Measurements from ENCODE around the gene RTP2. TPM values are rescaled to one million over a fixed set of nuclear protein-coding genes. Genes with fewer than 3 reads are reported as not detected.

Gene RTP2
- total RNA-seq, 4 donors from 2014 or later: not detected

DNA sequence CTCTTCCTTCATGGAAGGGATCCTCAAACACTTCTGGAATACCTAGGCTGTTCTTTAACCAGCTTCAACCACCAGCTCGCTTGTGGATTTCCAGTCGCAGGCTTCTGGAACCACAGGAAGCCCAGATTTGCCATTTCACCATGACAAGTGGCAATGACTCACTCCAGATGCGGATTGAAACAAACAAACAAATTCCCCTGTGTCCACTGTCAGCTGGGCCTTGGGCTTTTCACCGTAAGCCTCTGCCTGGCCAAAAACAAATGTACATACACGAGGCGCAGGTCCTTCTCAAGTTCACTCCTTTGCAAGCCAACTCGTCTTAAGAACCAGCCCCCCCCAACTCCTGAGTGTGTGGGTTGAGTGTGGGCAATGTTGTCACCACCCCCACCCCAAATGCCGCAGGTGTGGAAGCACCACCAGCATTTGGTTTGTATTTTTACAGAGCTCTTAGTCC is 34.1 kb upstream of the RTP2 start:
- Histone ChIP-seq H3K4me3 (peak overlapping the region; percentile 93), H3K9me3 (no peaks in the 10 kb centered on the region), H3K27me3 (no peaks in the 10 kb centered on the region), H3K27ac (peak overlapping the region; percentile 100), H3K36me3 (peaks cover 33% of the 10 kb centered on the region), H3K4me1 (peaks cover 59% of the 10 kb centered on the region)
- DNase-seq (ENCODE audit: low spot score in 2 of 2): no peak
- TF ChIP-seq POLR2AphosphoS5 (IDR thresholded peaks at IDR 0.05): peak in 2 of 3 donors; percentile 6 to 12
- TF ChIP-seq CTCF (IDR thresholded peaks at IDR 0.05): no peak
- peak in 1 of 2 donors; percentile 17 for TF ChIP-seq POLR2A (IDR thresholded peaks at IDR 0.05)
- no peak for TF ChIP-seq EP300 (IDR thresholded peaks at IDR 0.05)
- WGBS: 50% methylated on average over 8 of the region's 8 CpGs

DNA sequence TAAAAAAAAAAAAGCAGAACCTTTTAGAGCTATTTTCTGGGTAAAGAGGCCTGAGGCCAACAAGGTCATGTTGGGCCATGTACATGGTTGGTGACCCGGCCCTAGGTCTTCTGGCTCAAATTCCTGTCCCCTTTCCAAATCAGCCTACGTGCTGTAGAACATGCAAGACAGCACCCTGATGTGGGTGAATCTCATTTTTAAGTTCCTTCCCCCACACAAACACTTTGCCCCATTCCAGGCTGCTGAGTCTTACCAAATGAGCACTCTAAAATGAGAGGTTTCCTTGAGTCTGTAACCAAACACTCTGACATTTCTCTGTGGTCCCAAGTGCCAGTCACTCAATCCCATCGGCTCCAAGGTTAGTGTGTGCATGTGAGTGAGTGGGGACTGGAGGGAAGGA is 33.5 kb upstream of the RTP2 start:
- Histone ChIP-seq H3K4me3 (peak overlapping the region; percentile 93), H3K36me3 (peaks cover 39% of the 10 kb centered on the region), H3K9me3 (no peaks in the 10 kb centered on the region), H3K27me3 (no peaks in the 10 kb centered on the region), H3K4me1 (peaks cover 59% of the 10 kb centered on the region), H3K27ac (peak overlapping the region; percentile 100)
- no peak for DNase-seq (ENCODE audit: low spot score in 2 of 2)
- WGBS: 23% methylated on average over 3 of the region's 3 CpGs
- TF ChIP-seq POLR2A (IDR thresholded peaks at IDR 0.05) (no peak), CTCF (IDR thresholded peaks at IDR 0.05) (no peak), EP300 (IDR thresholded peaks at IDR 0.05) (no peak), POLR2AphosphoS5 (IDR thresholded peaks at IDR 0.05) (no peak)

DNA sequence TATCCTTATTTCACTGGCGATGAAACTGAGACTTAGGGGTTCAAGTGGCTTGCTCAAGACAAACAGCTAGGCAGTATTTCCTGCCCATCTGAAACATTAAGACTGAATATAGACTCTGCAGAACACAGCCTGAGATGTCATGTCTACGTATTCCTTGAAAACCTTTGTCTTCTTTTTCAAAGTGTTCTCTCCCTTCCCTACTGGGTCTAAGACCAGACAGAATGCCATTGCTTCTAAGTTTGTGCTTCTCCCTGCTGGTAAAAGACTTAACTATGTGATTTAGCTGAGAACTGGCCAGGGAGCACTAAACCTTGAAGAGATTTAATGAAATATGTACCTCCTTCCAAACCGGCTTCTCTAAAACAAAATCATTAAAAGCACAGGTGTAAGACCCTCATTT is 33.0 kb upstream of the RTP2 start:
- Histone ChIP-seq H3K36me3 (peaks cover 44% of the 10 kb centered on the region), H3K4me3 (peak overlapping the region; percentile 93), H3K27ac (peak overlapping the region; percentile 100), H3K4me1 (peaks cover 54% of the 10 kb centered on the region), H3K27me3 (no peaks in the 10 kb centered on the region), H3K9me3 (no peaks in the 10 kb centered on the region)
- no peak for TF ChIP-seq POLR2A (IDR thresholded peaks at IDR 0.05)
- no peak for TF ChIP-seq POLR2AphosphoS5 (IDR thresholded peaks at IDR 0.05)
- TF ChIP-seq CTCF (IDR thresholded peaks at IDR 0.05): no peak
- no peak for DNase-seq (ENCODE audit: low spot score in 2 of 2)
- WGBS: 82% methylated on average over 3 of the region's 3 CpGs

- Histone ChIP-seq H3K4me1 (peaks cover 50% of the 10 kb centered on the region), H3K4me3 (no peak overlapping the region), H3K9me3 (no peaks in the 10 kb centered on the region), H3K36me3 (peaks cover 49% of the 10 kb centered on the region), H3K27ac (no peak overlapping the region), H3K27me3 (no peaks in the 10 kb centered on the region)
- 84% methylated on average over 3 of the region's 3 CpGs for WGBS
- no peak for DNase-seq (ENCODE audit: low spot score in 2 of 2)
- TF ChIP-seq EP300 (IDR thresholded peaks at IDR 0.05) (no peak), POLR2A (IDR thresholded peaks at IDR 0.05) (no peak), CTCF (IDR thresholded peaks at IDR 0.05) (no peak), POLR2AphosphoS5 (IDR thresholded peaks at IDR 0.05) (no peak)
Measured at GRCh38 chr3:187734841-187735240, 32.5 kb upstream of the RTP2 start.

DNA sequence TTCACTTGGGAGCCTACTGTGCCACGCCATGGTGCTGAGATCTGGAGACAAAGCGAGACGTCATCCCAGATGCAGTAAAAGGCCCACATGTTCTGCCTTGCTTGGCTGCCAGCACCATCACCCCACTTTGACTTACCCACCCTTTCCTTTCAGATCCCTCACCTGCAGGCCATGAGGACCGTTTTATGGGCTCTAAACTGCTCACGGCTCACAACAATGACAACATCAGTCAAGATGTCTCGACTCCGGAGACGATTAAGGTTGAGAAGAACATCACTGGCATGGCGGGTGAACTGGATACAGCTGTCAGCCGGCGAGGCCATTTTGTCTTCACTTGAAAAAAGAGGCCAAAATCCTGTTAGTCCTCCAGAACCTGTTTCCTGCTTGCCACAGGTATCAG is 31.0 kb upstream of the RTP2 start:
- TF ChIP-seq POLR2AphosphoS5 (IDR thresholded peaks at IDR 0.05) (no peak), POLR2A (IDR thresholded peaks at IDR 0.05) (no peak), CTCF (IDR thresholded peaks at IDR 0.05) (no peak), EP300 (IDR thresholded peaks at IDR 0.05) (no peak)
- peaks cover 45% of the 10 kb centered on the region for H3K4me1 ChIP-seq
- no peaks in the 10 kb centered on the region for H3K9me3 ChIP-seq
- H3K36me3 ChIP-seq: peaks cover 64% of the 10 kb centered on the region
- 91% methylated on average over 11 of the region's 11 CpGs for WGBS
- peak overlapping the region; percentile 8 for H3K27ac ChIP-seq
- no peak overlapping the region for H3K4me3 ChIP-seq
- DNase-seq (ENCODE audit: low spot score in 2 of 2): no peak
- no peaks in the 10 kb centered on the region for H3K27me3 ChIP-seq

All from suprapubic skin (tissue), 4 donors.